ENCODE measurements around the gene TPM4. TPM values are rescaled to one million over a fixed set of nuclear protein-coding genes. Genes with fewer than 3 reads are reported as not detected.

The TPM4 gene
- total RNA-seq, 1 donor: 1,233 TPM

GRCh38 chr19:16091546-16092475, 15.5 kb downstream of the TPM4 start:
- no peak overlapping the region for H2AFZ ChIP-seq (ENCODE audit: low read length)
- no peak overlapping the region for H3K4me3 ChIP-seq (ENCODE audit: insufficient read depth, low read length)
- peaks cover 27% of the 10 kb centered on the region for H3K4me1 ChIP-seq (ENCODE audit: insufficient read depth, low read length)
- H3K27ac ChIP-seq (ENCODE audit: low read depth, low read length): peak overlapping the region; percentile 4
- peaks cover 100% of the 10 kb centered on the region for H3K36me3 ChIP-seq (ENCODE audit: insufficient read depth, low read length)
- no peak overlapping the region for H3K4me2 ChIP-seq (ENCODE audit: insufficient read depth, low read length)
- no peak for DNase-seq (ENCODE audit: insufficient read length, low spot score, missing footprints)
- peaks cover 68% of the 10 kb centered on the region for H3K79me2 ChIP-seq (ENCODE audit: insufficient read depth, low read length)
- no peaks in the 10 kb centered on the region for H3K9me3 ChIP-seq (ENCODE audit: low read depth, low read length)
- H4K20me1 ChIP-seq (ENCODE audit: insufficient read depth, low read length): peaks cover 65% of the 10 kb centered on the region
- TF ChIP-seq CTCF (IDR thresholded peaks at IDR 0.05; ENCODE audit: extremely low read depth, low read depth, low read length): no peak
- no peaks in the 10 kb centered on the region for H3K27me3 ChIP-seq (ENCODE audit: insufficient read depth, low read length)

GRCh38 chr19:16094360-16095070, 18.2 kb downstream of the TPM4 start:
- peak; percentile 26 for DNase-seq (ENCODE audit: insufficient read length, low spot score, missing footprints)
- Histone ChIP-seq H3K9me3 (ENCODE audit: low read depth, low read length) (no peaks in the 10 kb centered on the region), H4K20me1 (ENCODE audit: insufficient read depth, low read length) (peaks cover 62% of the 10 kb centered on the region), H2AFZ (ENCODE audit: low read length) (no peak overlapping the region), H3K27ac (ENCODE audit: low read depth, low read length) (peak overlapping the region; percentile 67), H3K4me2 (ENCODE audit: insufficient read depth, low read length) (no peak overlapping the region), H3K79me2 (ENCODE audit: insufficient read depth, low read length) (peaks cover 54% of the 10 kb centered on the region), H3K27me3 (ENCODE audit: insufficient read depth, low read length) (no peaks in the 10 kb centered on the region), H3K4me1 (ENCODE audit: insufficient read depth, low read length) (peaks cover 27% of the 10 kb centered on the region), H3K4me3 (ENCODE audit: insufficient read depth, low read length) (no peak overlapping the region), H3K36me3 (ENCODE audit: insufficient read depth, low read length) (peaks cover 98% of the 10 kb centered on the region)
- TF ChIP-seq CTCF (IDR thresholded peaks at IDR 0.05; ENCODE audit: extremely low read depth, low read depth, low read length): no peak

GRCh38 chr19:16095071-16095571, 18.8 kb downstream of the TPM4 start:
- Histone ChIP-seq H3K27me3 (ENCODE audit: insufficient read depth, low read length) (no peaks in the 10 kb centered on the region), H3K36me3 (ENCODE audit: insufficient read depth, low read length) (peaks cover 98% of the 10 kb centered on the region), H3K27ac (ENCODE audit: low read depth, low read length) (peak overlapping the region; percentile 67), H3K79me2 (ENCODE audit: insufficient read depth, low read length) (peaks cover 52% of the 10 kb centered on the region), H3K4me3 (ENCODE audit: insufficient read depth, low read length) (no peak overlapping the region), H4K20me1 (ENCODE audit: insufficient read depth, low read length) (peaks cover 62% of the 10 kb centered on the region), H3K4me1 (ENCODE audit: insufficient read depth, low read length) (peaks cover 27% of the 10 kb centered on the region), H2AFZ (ENCODE audit: low read length) (no peak overlapping the region), H3K4me2 (ENCODE audit: insufficient read depth, low read length) (no peak overlapping the region), H3K9me3 (ENCODE audit: low read depth, low read length) (no peaks in the 10 kb centered on the region)
- no peak for DNase-seq (ENCODE audit: insufficient read length, low spot score, missing footprints)
- TF ChIP-seq CTCF (IDR thresholded peaks at IDR 0.05; ENCODE audit: extremely low read depth, low read depth, low read length): no peak
